Measurements from ENCODE around the gene GPER1. TPM values are rescaled to one million over a fixed set of nuclear protein-coding genes. Genes with fewer than 3 reads are reported as not detected.

Gene GPER1
- polyA plus RNA-seq, 3 donors, result 6.5 to 6.9 (median 6.7) TPM

- DNase-seq, result no peak
Measured at GRCh38 chr7:1085910-1086421, 1.9 kb upstream of the GPER1 start.

DNA sequence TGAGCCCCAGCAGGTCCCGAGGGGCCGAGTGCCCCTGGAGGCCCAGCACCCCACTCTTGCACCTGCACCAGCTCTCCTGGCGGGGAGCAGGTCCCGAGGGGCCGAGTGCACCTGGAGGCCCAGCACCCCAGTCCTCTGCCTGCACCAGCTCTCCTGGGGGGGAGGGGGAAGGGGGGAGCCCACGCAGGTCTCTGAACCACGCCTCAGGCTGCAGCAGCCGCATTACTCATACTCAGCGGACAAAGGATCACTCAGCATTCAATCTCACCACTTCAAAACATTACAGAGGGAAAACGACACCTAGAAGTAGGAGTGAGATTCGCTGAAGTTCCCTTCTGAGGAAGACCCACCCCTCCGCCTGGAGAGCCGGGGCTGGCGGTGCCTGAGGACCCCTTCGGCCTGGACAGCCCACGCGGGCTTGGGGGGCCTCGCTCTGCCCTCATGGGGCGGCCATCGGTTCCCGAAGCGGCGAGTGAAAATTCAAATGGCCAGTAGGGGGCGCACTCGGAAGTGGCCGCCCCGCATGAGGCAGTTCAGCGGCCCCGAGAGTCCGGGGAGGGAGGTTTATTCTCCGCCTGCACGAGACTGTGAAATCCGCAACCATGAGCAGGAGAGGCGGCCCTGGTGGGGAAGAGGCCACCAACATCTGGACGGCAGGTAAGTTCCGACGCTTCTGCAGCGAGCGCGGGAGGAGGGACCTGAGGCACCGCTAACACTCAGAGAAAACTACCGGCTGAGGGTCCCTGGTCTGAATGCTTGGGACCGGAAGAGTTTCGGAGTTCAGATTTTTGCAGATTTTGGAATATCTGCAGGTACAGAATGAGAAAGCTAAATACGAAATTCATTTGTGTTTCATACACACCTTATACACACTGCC lies 1.1 kb upstream of the GPER1 start:
- no peak for DNase-seq

GRCh38 chr7:1087465-1087814 lies 473 bp upstream of the GPER1 start:
- no peak for DNase-seq

GRCh38 chr7:1090236-1090635 lies 2.3 kb downstream of the GPER1 start:
- DNase-seq, result no peak

DNA sequence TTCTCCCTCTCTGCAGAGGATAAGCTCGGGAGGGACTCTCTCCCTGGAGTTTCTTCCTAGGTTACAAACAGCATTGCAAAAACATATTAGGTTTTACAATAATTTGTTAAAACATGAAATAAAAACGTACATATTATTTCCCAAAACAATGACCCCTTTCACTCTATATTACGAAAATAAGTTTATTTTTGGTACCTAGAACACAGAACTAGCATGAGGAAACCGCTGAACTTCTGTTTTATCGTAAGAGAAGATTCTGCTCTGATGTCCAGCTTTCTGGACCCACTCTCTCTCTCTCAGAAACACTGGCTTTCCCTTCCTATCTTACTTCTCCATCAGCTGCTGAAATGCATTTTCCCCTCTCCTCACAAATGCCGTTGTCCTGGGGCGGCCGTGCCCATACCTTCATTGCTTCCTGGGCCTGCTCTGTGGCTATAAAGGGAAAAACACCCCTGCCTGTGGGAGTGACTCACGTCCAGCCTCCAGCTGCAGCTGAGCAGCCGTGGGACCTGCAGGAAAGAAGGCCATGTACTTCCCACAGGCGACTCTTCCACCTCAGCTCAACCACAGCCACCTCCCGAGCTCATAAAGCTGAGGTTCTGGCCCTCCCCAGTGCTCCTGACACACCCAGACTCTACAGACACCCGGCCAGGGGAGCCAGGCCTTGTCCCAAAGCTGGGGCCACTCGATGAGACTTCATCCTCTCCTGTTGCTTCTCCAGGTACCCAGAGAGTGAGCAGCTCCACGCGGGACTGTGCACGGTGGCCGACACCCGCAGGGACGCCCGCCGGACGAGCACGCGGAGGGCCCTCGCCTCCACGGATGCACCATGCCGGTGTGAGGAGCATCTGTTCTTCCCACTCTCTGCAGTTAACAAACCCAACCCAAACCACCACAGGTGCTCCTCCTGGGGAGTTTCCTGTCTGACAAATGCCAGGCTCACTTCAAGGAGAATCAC lies 3.1 kb downstream of the GPER1 start:
- no peak for DNase-seq

GRCh38 chr7:1091644-1092027 lies 3.7 kb downstream of the GPER1 start:
- DNase-seq, result no peak

DNA sequence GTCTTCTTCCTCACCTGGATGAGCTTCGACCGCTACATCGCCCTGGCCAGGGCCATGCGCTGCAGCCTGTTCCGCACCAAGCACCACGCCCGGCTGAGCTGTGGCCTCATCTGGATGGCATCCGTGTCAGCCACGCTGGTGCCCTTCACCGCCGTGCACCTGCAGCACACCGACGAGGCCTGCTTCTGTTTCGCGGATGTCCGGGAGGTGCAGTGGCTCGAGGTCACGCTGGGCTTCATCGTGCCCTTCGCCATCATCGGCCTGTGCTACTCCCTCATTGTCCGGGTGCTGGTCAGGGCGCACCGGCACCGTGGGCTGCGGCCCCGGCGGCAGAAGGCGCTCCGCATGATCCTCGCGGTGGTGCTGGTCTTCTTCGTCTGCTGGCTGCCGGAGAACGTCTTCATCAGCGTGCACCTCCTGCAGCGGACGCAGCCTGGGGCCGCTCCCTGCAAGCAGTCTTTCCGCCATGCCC lies 4.3 kb downstream of the GPER1 start:
- no peak for DNase-seq

DNA sequence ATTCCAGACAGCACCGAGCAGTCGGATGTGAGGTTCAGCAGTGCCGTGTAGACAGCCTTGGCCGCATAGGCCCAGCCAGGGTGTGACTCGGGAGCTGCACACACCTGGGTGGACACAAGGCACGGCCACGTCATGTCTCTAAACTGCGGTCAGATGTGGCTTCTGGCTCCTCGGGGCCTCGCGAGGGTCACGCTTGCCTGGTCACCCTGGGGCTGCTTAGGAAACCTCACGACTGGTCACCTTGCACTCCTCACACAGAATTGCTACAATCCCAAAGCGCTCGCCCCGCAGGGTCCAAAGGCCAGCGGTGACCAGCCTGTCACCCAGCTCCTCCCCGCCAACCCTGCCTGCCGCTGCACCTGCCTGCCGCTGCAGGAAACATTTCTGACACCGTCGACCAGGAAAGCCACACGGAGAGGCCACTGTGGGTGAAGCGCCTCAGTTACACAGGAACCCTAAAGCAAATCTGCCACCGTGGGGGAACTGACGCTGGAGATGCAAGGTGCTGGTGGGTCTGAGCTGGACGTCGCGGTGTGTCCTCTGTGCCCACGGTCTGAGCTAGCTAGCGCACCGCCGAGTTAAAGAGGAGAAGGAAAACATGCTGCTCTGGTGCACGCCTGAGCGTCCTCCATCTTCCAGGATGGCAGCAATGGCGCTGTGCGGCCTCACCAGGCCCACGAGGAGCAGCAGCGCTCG lies 5.0 kb downstream of the GPER1 start:
- DNase-seq, result no peak

- no peak for DNase-seq
Measured at GRCh38 chr7:1093502-1093843, 5.6 kb downstream of the GPER1 start.

DNA sequence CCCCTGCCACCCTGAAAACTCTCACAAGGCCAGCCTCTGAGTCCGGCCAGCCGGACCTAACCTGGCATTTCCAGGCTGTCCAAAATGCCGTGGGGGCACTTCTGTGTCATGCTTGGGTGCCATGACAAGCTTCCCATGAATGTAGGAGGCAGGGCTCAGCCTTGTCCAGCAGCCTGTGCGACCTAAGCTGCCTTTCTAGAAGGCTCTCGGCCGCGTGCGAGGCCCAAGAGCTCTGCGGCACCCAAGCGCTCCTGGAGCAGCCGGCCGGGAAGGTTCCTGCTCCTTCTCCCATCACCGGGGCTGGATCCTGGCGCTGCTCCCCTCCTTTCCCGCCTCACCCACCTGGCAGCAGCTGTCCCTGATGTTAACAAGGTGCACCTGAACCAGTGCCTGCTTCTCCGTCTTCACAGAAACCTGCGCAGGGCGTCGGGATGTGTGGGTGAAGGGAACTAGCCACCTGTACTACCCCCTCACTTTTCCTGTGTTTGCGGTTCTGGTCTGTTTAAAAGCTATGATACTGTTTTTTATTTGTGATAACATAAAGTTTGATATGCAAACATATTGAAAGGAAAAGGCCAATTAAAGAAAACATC lies 6.1 kb downstream of the GPER1 start:
- no peak for DNase-seq

DNA sequence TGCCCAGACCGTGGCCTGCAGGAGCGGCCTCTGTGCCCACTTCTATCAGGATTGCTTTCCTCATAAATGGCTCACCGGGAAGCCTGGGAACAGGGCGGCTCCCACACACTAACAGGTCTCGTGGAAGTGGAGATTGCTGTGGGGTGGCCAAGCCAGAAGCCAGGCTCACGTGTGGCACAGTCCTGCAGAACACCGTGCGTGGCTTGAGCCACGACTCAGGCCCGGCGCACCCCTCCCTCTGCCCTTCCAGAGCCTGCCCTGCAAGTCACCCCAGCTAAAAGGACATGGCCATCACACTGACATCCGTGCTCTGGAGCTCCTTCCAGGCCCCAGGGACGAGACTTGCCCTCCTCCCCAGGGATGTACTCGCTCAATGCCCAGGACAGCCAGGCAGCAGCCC lies 7.0 kb downstream of the GPER1 start:
- DNase-seq, result no peak

DNA sequence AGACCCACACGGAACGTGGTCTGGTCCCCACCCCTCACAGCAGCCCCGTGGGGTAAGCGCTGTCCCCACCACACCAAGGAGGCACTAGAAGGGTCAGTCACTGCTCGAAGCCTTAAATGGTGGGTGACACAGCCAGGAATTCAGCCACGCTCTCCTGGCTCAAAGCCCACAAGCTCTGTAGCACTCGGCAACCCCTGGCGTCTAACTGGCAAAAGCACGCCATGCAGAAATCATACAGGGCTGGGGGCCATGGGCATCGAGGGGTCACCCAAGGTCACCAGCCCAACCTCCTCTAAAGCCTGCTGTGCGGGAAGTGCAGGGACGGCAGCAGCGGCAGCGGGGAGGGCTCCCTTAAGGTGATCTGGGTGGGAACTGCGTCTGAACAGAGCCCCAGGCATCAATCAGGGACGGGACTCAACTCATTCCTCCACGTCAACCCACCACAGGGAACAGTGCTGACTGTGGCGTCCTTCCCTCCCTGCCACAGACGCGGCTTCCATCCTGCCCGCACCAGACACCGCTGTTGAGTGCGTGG lies 7.8 kb downstream of the GPER1 start:
- DNase-seq, result no peak

- DNase-seq, result no peak
Measured at GRCh38 chr7:1096156-1097119, 8.5 kb downstream of the GPER1 start.

DNA sequence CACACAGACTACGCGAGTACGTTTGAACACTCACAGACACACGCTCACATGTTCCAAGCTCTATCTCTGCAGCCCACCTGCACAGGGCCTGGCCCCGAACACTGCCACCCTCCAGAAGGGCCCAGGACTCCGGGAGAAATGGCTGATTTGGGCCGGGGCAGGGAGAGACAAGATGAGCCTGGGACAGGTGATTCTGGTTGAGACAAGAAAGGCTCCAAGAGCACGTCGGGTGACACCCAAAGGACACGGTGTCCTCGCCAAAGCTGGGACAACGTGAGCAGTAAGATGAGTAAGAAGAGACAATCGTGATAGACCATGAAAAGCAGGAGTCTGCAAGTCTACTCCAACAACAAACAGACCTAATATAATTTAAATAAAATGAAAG lies 9.2 kb downstream of the GPER1 start:
- DNase-seq, result no peak

DNA sequence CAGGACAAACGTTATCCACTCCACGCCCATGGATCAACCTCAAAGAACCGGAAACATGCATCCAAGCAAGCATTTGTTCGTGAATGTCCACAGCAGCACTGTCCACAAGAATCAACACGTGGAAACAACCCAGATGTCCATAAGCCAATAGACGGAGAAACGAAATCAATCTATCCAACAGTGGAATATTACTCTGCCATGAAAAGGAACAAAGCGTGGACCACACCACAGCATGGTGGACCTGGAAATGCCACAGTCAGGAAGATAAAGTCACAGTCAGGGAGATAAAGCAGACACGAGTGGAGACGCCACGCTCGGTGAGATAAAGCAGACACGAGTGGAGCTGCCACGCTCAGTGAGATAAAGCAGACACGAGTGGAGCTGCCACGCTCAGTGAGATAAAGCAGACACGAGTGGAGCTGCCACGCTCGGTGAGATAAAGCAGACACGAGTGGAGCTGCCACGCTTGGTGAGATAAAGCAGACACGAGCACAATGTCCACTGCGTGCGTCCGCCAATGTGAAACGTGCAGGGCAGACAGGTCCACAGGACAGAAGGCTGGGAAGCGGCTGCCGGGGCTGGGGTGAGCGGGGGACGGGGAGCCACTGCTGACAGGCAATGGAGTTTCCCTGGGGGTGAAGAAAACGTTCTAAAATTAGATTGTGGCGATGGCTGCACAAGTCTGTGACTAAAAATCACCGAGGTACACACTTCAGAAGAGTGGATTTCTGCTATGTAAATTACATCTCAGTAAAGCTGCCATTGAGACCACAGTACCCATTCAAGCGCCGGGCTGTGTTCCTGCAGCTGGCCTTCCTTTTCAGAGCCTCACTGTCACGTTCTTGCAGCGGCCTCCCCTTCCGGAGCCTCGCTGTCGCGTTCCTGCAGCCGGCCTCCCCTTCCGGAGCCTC lies 10.6 kb downstream of the GPER1 start:
- DNase-seq, result no peak

DNA sequence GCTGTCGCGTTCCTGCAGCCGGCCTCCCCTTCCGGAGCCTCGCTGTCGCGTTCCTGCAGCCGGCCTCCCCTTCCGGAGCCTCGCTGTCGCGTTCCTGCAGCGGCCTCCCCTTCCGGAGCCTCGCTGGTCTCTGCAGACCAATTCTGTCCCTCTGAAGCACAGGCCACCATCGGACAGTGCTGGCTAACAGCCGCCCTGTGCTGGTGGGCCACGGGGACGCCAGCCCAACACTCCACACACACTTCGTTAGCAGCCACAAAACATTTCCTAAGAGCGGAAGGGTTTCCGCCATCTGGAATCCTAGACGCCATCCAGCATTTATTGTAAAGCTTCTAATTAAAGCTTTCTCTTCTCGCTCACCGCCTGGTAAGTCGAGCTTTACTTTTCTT lies 11.2 kb downstream of the GPER1 start:
- no peak for DNase-seq

DNA sequence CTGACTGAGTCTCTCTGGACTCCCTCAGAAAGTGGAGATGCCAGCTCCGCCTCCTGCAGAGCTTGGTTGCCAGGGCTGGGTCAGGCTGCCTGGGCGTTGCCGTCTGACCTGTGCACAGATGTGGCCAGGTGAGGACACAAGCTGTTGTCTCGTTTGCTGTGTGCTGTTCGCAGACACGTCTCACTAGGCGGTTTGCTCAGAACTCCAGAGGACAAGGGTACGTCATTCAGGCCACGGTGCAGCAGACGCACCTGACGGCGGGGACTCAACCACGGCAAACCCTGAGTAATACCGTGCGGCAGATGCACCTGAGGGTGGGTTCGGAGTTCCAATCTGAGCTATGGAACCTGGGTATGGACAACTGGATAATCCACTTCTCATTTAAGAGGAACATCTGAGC lies 11.7 kb downstream of the GPER1 start:
- no peak for DNase-seq

DNA sequence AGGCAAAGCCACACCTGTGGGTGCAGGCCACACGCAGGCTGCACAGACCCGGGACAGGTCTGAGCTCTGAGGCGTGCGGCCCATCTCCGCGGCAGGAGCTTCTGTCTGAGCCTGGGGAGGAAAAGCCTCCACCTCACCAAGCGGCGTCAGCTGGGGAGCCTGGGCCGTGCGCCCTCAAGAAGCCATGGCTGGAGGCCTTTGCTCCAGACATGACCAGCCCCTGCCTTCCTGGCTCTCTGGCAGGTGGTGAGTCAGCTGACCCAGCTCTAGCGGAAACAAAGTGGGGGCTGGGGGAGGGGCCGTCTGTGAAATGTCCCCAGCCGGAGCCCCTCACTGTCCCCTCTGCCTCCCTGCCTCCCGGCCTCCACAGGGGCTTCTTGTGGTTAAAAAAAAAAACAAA lies 12.5 kb downstream of the GPER1 start:
- DNase-seq, result no peak

Data from renal pelvis (tissue), 4 donors.